Stimulated activated CD8-positive, alpha-beta memory T cell treated with anti-CD3 and anti-CD28 coated beads, Interleukin-12 subunit alpha, Interleukin-12 subunit beta, amount 100 ng/mL, for 24 hours (primary cell): Measurements from ENCODE around the gene AHRR.

Source experiments
- DNase-seq: peaks from one replicate; pipeline ENCODE4 v3.0.0-alpha.2; 2020; ENCODE audit errors: extremely low read depth

The AHRR gene

GRCh38 chr5:429453-430188 is 108.1 kb downstream of the AHRR start:
- DNase-seq, result no peak

GRCh38 chr5:430214-430925 is 108.9 kb downstream of the AHRR start:
- no peak for DNase-seq

GRCh38 chr5:431001-431710 is 109.6 kb downstream of the AHRR start:
- no peak for DNase-seq

DNA sequence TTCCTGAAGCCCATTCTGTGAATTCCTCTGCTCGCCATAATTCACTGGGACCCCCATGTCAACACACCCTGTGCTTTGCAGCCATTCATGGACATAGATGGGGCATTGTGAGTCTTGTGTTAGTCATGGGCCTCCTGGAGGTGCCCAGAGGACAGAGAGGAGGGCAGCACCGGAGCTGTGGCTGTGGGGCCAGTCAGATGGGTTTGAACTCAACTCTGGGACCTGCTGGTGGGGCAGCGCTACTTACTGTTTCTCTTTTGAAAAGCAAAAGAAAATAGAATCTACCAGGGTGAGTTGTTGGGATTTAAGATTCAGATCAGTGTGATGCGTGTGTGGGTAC is 110.2 kb downstream of the AHRR start:
- no peak for DNase-seq

GRCh38 chr5:432201-432927 is 110.8 kb downstream of the AHRR start:
- DNase-seq, result no peak

DNA sequence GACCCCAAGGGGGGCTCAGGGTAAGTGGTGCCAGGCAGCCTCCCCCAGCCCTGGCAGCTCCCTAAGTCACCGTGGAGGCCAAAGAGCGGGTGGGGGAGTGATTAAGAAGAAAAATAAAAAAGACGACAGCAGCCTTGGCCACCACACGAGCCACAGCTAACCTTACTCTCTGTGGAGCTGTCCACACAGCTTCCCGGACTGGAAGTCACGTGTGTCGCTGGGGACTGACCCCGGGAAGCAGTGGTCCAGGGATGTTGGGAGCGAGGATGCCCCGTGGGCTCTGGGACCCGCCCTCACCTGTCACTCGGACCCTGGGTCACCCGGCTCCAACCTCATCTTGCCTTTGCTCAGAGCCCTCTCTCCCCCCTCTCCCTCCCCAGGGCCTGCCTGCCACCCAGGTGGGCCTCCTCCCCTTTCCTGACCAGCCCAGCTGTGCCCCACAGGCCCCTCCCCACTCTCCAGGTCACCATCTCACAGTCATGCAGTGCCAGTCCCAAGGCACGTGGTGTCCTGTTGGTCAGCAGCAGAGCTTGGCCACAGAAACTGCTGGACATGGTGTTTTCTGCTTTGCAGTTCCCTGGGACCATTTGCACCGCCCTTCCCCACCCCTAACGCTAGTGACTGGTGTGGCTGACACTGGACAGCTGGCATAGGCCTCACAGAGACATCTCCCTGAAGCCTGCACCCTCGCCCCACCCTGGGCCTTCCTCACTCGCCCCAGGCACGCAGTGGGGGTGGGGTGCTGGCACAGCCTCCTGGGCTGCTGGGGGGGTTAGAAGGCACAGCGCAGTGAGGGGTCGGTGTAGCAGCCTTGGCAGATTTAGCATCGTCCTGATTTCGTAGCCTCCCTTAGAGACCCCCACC is 111.6 kb downstream of the AHRR start:
- DNase-seq, result no peak

DNA sequence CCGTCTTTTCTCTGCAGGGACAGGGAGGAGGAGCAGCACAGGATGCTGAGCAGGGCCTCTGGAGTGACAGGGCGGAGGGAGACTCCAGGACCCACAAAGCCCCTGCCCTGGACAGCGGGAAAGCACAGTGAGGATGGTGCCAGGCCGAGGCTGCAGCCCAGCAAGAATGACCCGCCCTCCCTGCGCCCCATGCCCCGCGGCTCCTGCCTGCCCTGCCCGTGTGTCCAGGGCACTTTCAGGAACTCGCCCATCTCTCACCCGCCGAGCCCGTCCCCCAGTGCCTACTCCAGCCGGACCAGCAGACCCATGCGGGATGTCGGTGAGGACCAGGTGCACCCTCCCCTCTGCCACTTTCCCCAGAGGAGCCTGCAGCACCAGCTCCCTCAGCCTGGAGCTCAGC is 112.3 kb downstream of the AHRR start:
- no peak for DNase-seq

GRCh38 chr5:434443-435146 is 113.1 kb downstream of the AHRR start:
- no peak for DNase-seq

GRCh38 chr5:435156-435790 is 113.8 kb downstream of the AHRR start:
- DNase-seq, result no peak

DNA sequence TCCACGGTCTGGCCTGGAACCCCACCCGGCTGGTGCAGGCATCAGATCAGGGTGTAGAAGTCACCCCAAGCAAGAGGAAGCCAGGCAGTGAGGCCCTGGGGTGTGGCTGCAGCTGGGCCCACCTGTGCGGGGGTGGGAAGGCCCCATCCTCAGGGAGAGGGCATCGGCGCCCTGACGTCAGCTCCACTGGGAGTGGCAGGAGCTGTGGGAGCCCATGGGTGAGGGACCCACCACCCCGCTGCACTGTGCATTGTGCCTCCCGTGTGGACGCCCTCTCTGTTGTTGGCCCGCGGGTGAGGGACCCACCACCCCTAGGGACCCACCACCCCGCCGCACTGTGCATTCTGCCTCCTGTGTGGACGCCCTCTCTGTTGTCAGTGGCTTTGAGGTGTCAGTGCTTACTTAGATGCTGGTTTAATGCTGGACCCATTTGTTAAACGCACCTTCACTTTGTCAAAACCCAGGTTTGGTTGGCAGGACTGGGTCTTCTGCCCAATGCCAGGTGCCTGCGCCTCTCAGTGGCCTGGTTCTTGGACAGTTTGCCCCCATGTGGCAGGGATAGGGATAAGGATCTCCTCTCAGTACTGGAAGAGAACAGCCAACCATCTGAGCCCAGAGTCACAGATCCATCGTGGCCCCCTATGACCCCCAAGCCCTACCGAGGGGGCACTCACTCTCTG is 114.6 kb downstream of the AHRR start:
- DNase-seq, result no peak

GRCh38 chr5:436641-436975 is 115.1 kb downstream of the AHRR start:
- no peak for DNase-seq

DNA sequence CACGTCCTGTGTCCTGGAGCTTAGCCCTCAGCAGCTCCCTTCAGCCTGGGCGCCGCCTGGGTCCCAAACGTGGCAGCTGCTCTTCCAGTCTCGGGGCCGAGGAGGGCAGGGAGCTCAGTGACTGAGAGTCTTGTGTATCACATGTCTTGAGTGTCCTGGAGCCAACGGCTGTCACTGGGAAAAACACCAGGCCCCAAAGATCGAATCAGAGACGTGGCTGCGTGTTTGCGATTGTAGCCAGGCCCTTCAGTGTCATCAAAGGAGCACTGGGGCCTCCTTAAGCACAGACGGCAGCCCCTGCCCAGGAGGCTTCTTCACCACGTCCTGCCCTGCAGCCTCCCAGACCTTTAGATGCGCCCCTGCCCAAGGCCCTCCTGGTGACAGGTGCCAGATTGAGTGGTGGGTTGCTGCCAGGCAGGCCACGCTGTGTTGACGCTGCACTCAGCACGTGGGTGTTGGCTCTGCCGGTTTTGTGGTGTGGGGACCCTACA is 115.8 kb downstream of the AHRR start:
- DNase-seq, result no peak

- DNase-seq, result no peak
Measured at GRCh38 chr5:438481-438981, 117.0 kb downstream of the AHRR start.

DNA sequence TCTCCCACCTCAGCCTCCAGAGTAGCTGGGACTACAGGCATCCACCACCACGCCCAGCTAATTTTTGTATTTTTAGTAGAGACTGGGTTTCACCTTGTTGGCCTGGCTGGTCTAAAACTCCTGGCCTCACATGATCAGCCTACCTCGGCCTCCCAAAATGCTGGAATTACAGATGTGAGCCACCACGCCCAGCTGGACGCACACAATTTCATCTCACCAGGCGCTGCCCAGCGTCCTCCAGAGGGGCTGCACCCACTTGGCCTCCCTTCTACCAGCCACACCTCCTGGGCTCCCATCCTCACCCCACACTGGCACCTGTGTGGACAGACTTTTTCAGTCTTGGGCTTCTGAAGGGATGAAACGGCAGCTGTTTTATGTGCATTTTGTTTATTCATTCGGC is 117.7 kb downstream of the AHRR start:
- no peak for DNase-seq

DNA sequence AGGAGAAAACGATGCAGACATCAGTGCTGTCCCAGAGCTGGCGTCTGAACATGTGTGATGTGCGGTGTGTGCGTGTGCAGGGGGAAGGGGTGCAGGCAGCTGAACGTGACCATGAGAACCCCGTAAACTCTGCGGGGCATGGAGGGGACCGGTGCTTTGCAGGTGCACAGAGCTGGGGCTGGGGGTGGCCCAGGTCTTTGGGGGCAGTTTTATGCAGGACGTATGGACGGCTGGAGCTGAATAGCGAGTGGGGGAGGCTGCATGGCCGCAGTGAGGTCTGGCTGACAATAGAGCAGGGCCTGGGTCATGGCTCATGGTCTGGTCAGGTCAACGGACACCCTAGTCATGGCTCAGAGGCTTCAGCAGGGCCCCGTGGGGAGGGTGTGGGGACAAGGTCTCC is 118.1 kb downstream of the AHRR start:
- DNase-seq, result no peak

DNA sequence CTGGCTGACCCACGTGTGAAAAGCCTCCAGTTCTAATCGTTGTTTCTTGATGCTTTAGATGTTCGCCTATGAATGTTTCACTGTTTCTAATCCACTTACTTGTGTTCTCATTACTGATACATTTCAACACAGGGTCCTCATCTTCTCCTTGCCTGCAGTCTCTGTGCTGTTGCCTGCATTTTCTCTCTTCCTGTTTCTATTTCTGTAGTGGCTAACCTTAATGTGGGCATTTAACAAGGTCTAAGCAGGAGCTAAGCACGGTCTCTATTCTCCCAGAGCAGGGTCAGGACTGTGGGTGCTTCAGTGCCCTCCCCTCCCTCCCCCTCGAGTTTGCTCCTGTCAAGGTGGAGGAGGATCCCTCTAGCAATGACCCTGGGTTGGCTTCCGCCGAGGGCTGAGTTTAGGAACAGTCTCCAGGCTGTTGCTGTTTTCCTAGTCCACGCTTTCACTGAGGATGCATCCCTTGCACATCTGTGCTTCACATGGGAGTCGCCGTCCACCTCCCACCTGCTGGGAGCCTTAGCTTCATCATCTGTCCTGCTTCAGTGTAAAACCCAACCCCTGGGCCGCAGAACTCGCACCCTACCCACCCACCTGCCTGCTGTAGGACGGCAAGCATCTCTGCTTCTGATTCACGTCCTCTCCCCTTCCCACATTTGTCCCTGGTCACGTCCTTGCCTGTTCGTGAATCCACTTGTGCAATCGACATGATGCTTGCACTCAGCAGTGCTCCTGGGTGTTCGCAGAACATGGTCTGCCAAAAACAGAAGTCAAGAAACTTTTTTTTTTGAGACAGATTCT is 119.1 kb downstream of the AHRR start:
- no peak for DNase-seq

GRCh38 chr5:441996-442334 is 120.5 kb downstream of the AHRR start:
- no peak for DNase-seq

DNA sequence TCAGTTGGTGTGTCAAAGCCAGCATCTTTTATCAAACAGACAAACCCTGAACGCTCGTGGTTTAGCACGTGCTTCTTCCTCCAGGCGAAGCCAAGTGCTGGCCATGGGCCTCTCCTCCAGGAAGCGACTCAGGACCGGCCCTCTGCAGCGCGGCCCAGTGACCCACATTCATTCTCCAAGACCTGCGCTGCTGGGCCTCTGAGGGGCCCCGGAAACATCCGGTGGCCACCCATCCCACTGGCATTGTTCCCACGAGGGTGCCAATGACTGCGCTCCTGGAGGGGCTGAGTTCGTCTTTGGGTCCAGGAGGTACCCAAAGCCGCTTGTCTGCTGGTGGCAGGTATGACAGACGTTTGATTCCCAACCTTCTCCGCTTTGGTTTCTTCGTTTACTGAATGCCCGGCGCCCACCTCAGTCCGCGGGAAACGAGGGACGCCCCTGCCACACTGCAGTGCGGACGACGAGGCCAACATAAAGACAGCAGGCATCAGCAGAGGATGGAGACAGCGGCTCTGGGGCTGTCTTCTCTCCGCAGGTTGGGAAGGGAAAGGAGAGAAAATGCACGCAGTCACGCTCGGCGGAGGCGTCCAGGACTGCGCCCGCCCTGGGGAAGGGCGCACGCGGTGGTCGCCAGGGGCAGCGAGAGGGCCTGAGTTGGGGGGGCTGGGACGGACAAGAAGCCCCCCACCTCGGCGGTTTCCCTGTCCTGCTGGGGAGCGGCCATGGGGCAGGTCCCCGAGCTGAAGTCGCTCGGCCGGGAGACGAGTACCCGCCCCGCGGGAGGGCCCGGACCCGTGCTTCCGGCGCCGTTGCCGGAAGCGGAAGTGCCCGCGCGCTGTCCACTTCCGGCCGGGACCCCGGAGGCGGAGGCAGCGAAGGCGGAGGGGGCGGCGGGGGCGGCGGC is 121.1 kb downstream of the AHRR start, which contains the start of gene EXOC3:
EXOC3 (plus strand) TSS at position 842 of the 904 bp plus-strand sequence. CDS start 3,030 bp downstream, outside the sequence.
- DNase-seq, result peak; percentile 42
